SK-N-MC (cell line): ENCODE measurements around the gene EDN2.

Experiments used
- DNase-seq: peaks from one replicate; pipeline ENCODE4 v3.0.0-alpha.2; 2011; ENCODE audit warnings: low read depth, low spot score
- H3K27ac ChIP-seq: fragments of 200-600 bp; sonication (generic); 2 replicates; pipeline ENCODE4 v1.5.1; 2016; ENCODE audit warnings: mixed run types
- H3K36me3 ChIP-seq: fragments of 200-600 bp; sonication (generic); 2 replicates; pipeline ENCODE4 v1.6.1; 2017; ENCODE audit warnings: antibody characterized with exemption, low read length, mixed read lengths; ENCODE audit not compliant: insufficient read depth
- H3K4me3 ChIP-seq: fragments of 200-600 bp; sonication (generic); 2 replicates; pipeline ENCODE4 v1.5.1; 2016
- H3K9ac ChIP-seq: fragments of 200-600 bp; sonication (generic); 2 replicates; pipeline ENCODE4 v1.8.0; 2017; ENCODE audit warnings: mixed run types, mixed read lengths; ENCODE audit not compliant: insufficient read length
- H3K9me3 ChIP-seq: fragments of 200-600 bp; sonication (generic); 2 replicates; pipeline ENCODE4 v1.6.1; 2017; ENCODE audit warnings: low read depth, mild to moderate bottlenecking, antibody characterized with exemption, low read length, moderate library complexity, mixed read lengths
- EZH2 ChIP-seq: fragments of 200-600 bp; sonication (generic); IDR thresholded peaks from one replicate; pipeline ENCODE4 v1.6.1; 2017; ENCODE audit warnings: antibody characterized with exemption
- FOXP2 ChIP-seq: optimal IDR thresholded peaks from 2 replicates; pipeline ENCODE3; 2011; ENCODE audit warnings: mild to moderate bottlenecking, moderate library complexity; ENCODE audit not compliant: insufficient read depth; ENCODE audit errors: extremely low read length, control extremely low read depth
- POLR2AphosphoS5 ChIP-seq: IDR thresholded peaks from 2 replicates; pipeline ENCODE4 v1.6.1; 2012; ENCODE audit warnings: mild to moderate bottlenecking, low read depth, low read length, borderline replicate concordance

The EDN2 gene

DNA sequence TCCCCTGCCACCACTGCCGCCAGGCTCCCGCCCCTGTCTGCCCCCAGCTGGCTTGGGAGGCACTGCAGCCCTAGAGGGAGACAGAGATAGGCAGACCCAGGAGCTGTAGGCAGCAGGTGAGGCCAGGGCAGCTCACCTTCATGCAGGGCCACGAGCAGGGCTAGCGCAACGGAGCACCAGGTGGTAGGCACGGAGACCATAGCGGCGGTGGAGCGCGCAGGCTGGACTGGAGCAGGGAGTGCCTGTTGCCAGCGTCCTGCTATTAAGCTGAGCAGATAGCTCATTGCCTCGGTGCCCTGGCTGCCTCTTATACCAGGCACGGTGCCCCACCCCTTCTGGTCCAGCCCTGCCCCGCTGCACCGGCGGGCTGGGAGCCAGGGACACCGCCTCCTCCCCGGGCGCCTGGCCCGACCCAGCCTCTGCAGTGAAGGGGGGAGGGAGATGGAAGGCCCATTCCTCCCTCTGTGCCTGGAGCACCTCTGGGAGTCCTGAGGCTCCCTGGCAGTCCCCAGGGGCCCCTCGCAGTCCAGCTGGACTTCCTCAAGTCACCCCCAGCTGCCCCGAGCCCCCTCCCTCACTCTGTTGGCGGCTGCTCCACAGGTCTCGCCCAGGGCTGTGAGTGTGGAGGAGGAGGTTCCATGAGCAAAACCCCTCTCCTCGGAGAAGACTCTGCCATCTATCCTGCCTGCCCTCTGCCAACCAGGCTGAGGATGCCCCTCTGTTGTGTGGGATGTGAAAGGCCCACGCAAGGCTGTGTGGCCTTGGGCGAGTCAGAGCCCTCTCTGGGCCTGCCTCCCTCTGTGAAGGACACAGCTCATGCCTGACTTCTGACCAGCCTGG lies at the start of gene EDN2:
TSS of gene EDN2 (minus strand) at position 282 of the 840 bp plus-strand sequence. CDS start at position 200, 82 bp downstream.
- Histone ChIP-seq H3K36me3 (no peaks in the 10 kb centered on the region), H3K4me3 (no peak within 1 kb of the TSS), H3K27ac (no peak within 1 kb of the TSS), H3K9ac (no peak within 1 kb of the TSS), H3K9me3 (no peaks in the 10 kb centered on the region)
- no peak for DNase-seq
- TF ChIP-seq FOXP2 (no peak), EZH2 (no peak), POLR2AphosphoS5 (no peak)

DNA sequence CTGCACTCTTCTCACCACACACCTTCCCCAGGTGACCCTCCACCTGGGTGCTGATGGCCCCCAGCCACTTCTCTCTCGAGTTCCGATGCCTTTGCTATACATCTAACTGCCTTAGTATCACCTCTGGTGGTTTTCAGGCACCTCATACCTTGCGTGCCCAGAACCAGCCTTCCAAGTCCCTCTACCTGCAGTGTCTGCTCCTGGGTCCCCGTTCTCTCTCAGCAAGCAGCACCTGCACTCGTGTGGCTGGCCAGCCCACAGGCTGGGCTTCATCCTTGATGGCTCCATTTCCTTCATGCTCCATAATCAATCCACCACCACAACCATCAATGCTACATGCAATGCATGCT lies 49.2 kb upstream of the EDN2 start:
- no peak overlapping the region for H3K4me3 ChIP-seq
- H3K36me3 ChIP-seq: no peaks in the 10 kb centered on the region
- H3K9ac ChIP-seq: no peak overlapping the region
- no peak for DNase-seq
- TF ChIP-seq POLR2AphosphoS5 (no peak), EZH2 (no peak), FOXP2 (no peak)
- no peak overlapping the region for H3K27ac ChIP-seq
- H3K9me3 ChIP-seq: no peaks in the 10 kb centered on the region

DNA sequence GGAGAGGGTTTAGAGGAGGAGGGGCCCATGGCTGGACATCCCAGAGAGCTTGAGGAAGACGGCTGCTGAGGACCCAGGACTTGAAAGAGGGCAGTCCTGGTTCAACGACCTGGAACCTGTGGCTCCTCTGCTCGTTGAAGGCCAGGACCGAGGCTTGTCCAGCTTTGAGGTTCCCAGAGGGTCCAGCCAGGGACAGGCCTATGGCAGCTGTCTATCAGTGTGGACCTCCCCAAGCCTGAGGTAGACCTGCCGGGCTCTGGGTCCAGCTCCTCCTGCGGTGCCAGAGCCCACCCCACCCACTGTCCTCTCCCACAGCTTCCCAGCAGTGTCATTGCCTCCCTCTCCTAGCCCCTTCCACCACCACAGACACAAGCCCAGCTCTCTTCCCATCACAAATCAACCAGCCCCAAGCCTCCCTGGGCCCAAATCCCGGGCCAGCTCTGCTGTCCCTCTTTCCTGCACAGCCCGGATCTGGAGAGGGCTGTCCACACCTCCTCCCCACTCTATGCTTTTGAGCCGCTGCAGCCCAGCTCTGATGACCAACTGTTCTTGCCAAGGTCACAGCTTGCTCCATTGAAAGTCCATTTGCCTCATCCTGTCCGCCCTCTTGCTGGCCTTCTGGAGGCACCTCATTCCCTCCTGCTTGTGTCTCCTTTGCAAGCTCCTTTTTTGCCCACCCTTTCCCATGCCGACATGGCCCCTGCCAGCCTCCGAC lies 48.7 kb upstream of the EDN2 start:
- TF ChIP-seq EZH2 (no peak), POLR2AphosphoS5 (no peak), FOXP2 (no peak)
- no peak overlapping the region for H3K9ac ChIP-seq
- H3K4me3 ChIP-seq: no peak overlapping the region
- H3K9me3 ChIP-seq: no peaks in the 10 kb centered on the region
- DNase-seq: no peak
- H3K36me3 ChIP-seq: no peaks in the 10 kb centered on the region
- no peak overlapping the region for H3K27ac ChIP-seq

DNA sequence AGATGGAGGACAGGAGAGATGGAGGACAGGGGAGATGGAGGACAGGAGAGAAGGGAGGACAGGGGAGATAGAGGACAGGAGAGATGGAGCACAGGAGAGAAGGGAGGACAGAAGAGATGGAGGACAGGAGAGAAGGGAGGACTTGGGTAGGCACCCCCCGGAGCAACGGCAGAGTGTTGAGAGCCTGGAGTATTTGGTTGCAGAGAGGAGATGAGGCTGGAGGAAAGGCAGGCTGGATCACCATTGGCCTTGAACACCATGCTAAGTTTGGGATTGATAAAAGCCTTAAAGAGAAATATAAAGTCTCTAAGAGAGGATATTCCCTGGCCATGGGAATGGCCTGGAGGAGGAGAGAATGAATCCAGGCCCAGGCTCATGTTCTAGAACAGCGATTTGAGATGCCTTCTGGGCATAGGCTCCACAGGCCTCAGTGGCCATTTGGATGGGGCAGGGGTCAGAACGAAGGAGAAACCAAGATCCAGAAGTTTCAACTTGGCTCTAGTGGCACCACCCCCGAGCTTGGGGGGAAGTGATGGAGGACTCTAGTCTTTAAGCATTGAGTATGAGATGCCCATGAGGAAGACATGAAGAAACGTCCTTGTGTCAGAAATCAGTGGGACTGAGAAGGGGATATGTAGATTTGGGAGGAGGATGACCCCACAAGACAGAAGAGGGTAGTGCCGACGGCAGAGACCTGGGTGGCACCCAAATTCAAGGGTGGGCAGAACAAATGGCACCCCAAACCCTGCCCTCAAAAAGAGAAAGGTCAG lies 47.9 kb upstream of the EDN2 start:
- H3K36me3 ChIP-seq: no peaks in the 10 kb centered on the region
- TF ChIP-seq POLR2AphosphoS5: no peak
- no peak for TF ChIP-seq EZH2
- no peak for TF ChIP-seq FOXP2
- no peak overlapping the region for H3K9ac ChIP-seq
- H3K4me3 ChIP-seq: no peak overlapping the region
- DNase-seq: no peak
- no peaks in the 10 kb centered on the region for H3K9me3 ChIP-seq
- H3K27ac ChIP-seq: no peak overlapping the region

DNA sequence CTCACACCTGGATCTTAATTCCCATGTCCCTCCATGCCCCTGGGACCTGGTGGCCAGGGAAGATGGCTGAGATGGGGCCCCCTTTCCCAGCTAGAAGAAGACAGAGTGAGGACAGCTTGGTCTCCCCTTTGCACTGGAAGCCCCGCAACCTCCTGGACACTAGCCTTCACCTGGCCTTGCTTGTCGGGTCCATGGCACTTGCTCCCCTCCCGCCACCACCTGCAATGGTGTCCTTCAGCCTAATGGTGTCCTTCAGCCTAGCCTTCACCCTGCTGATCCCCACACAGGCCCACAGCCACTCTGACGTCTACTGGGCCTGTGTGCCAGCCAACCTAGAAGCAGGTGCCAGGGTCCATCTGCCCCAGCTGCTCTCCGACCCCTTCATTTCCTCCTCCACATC lies 45.9 kb upstream of the EDN2 start:
- Histone ChIP-seq H3K4me3 (no peak overlapping the region), H3K36me3 (no peaks in the 10 kb centered on the region), H3K9me3 (no peaks in the 10 kb centered on the region), H3K9ac (no peak overlapping the region), H3K27ac (no peak overlapping the region)
- no peak for DNase-seq
- TF ChIP-seq POLR2AphosphoS5 (no peak), FOXP2 (no peak), EZH2 (no peak)

DNA sequence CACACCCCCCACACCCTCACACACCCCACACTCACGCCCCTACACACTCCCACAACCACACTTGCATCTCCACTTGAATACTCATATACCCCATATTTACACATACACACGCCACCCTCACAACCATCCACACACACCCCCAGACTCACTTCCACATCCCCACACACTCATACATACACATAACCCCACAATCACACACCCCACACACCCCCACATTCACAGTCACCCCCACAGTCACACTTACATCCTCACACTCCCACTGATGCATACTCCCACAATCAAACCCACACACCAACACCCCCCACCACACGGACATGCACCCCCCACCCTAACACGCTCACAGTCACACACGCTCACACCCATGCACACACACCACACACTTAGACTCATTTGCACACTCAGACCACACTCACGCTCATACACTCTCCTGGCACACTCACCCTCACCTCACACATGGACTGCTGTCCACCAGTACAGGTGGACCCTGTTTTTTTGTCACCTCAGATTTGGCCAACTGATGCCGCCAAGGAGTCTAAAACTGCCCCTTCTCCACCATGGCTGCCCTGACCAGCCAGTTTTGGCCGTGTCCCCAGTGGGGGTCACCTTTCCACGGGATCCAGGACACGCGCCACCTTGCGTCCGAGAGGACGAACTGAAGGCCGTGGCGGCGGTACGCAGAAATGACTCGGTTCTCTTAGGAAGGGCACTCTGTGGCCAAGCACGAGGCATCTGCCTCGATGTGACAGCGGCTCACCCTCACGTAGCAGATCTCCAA lies 45.3 kb upstream of the EDN2 start:
- no peak overlapping the region for H3K4me3 ChIP-seq
- no peaks in the 10 kb centered on the region for H3K36me3 ChIP-seq
- TF ChIP-seq FOXP2: no peak
- TF ChIP-seq EZH2: no peak
- no peak for TF ChIP-seq POLR2AphosphoS5
- no peak for DNase-seq
- no peaks in the 10 kb centered on the region for H3K9me3 ChIP-seq
- H3K9ac ChIP-seq: no peak overlapping the region
- no peak overlapping the region for H3K27ac ChIP-seq

DNA sequence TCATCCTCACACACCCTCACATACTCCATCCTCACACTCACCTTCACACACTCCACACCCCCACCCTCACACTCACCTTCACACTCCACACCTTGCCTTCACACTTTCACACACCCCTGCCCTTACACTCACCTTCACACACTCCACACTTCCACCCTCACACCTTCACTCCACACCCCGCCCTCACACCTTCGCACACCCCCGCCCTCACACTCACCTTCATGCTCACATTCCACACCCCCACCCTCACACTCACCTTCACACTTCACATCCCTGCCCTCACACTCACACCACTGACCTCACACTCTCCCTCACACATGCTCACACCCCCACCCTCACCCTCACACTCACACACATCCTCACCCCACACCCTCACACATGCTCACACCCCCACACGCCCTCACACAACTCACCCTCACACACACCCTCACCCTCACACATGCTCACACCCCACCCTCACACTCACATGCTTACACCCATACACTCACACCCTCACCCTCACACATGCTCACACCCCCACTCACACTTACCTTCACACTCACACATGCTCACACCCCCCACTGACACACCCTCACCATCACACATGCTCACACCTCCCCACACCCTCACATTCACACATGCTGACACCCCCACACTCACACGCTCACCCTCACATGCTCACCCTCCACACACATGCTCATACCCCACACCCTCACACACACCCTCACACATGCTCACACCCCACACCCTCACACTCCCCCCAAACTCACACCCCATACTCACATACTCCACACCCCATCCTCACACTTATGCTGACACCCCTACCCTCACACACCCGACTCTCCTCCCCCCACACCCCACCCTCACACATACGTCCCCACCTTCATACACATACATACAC lies 44.5 kb upstream of the EDN2 start:
- H3K27ac ChIP-seq: no peak overlapping the region
- H3K9me3 ChIP-seq: no peaks in the 10 kb centered on the region
- no peak overlapping the region for H3K9ac ChIP-seq
- no peaks in the 10 kb centered on the region for H3K36me3 ChIP-seq
- TF ChIP-seq EZH2 (no peak), FOXP2 (no peak), POLR2AphosphoS5 (no peak)
- DNase-seq: no peak
- H3K4me3 ChIP-seq: no peak overlapping the region
